ENCODE results near the gene CENPF.

- TF ChIP-seq NFIC (IDR thresholded peaks at IDR 0.05): no peak
- TF ChIP-seq USF1 (IDR thresholded peaks at IDR 0.05): no peak
- no peak for TF ChIP-seq MAX (IDR thresholded peaks at IDR 0.05)
- no peak for TF ChIP-seq EGR1 (IDR thresholded peaks at IDR 0.05)
- no peak for TF ChIP-seq CEBPB (IDR thresholded peaks at IDR 0.05)
- TF ChIP-seq, protein P1, sequence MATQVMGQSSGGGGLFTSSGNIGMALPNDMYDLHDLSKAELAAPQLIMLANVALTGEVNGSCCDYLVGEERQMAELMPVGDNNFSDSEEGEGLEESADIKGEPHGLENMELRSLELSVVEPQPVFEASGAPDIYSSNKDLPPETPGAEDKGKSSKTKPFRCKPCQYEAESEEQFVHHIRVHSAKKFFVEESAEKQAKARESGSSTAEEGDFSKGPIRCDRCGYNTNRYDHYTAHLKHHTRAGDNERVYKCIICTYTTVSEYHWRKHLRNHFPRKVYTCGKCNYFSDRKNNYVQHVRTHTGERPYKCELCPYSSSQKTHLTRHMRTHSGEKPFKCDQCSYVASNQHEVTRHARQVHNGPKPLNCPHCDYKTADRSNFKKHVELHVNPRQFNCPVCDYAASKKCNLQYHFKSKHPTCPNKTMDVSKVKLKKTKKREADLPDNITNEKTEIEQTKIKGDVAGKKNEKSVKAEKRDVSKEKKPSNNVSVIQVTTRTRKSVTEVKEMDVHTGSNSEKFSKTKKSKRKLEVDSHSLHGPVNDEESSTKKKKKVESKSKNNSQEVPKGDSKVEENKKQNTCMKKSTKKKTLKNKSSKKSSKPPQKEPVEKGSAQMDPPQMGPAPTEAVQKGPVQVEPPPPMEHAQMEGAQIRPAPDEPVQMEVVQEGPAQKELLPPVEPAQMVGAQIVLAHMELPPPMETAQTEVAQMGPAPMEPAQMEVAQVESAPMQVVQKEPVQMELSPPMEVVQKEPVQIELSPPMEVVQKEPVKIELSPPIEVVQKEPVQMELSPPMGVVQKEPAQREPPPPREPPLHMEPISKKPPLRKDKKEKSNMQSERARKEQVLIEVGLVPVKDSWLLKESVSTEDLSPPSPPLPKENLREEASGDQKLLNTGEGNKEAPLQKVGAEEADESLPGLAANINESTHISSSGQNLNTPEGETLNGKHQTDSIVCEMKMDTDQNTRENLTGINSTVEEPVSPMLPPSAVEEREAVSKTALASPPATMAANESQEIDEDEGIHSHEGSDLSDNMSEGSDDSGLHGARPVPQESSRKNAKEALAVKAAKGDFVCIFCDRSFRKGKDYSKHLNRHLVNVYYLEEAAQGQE (IDR thresholded peaks at IDR 0.05; ENCODE audit: low read depth): no peak
- TF ChIP-seq CREB1 (IDR thresholded peaks at IDR 0.05; ENCODE audit: low read depth): no peak
- no peak for TF ChIP-seq FOXM1 (IDR thresholded peaks at IDR 0.05; ENCODE audit: borderline replicate concordance, low read depth)
- no peak for TF ChIP-seq RAD21 (IDR thresholded peaks at IDR 0.05; ENCODE audit: low read depth)
- no peak for TF ChIP-seq YY1 (IDR thresholded peaks at IDR 0.05; ENCODE audit: low read depth)
- TF ChIP-seq TEAD4 (IDR thresholded peaks at IDR 0.05): no peak
- no peak for TF ChIP-seq TAF1 (IDR thresholded peaks at IDR 0.05; ENCODE audit: low read depth)
- TF ChIP-seq ZBTB7A (IDR thresholded peaks at IDR 0.05; ENCODE audit: low read depth): no peak
- no peak for TF ChIP-seq TCF12 (IDR thresholded peaks at IDR 0.05; ENCODE audit: low read depth)
Measured at GRCh38 chr1:214634267-214634666, 31.3 kb downstream of the CENPF start.

All from Ishikawa (cell line).